ENCODE results near the gene C2CD2. TPM values are rescaled to one million over a fixed set of nuclear protein-coding genes. Genes with fewer than 3 reads are reported as not detected.

Gene C2CD2
- total RNA-seq, 1 donor from 2014 or later: 8.3 TPM

DNA sequence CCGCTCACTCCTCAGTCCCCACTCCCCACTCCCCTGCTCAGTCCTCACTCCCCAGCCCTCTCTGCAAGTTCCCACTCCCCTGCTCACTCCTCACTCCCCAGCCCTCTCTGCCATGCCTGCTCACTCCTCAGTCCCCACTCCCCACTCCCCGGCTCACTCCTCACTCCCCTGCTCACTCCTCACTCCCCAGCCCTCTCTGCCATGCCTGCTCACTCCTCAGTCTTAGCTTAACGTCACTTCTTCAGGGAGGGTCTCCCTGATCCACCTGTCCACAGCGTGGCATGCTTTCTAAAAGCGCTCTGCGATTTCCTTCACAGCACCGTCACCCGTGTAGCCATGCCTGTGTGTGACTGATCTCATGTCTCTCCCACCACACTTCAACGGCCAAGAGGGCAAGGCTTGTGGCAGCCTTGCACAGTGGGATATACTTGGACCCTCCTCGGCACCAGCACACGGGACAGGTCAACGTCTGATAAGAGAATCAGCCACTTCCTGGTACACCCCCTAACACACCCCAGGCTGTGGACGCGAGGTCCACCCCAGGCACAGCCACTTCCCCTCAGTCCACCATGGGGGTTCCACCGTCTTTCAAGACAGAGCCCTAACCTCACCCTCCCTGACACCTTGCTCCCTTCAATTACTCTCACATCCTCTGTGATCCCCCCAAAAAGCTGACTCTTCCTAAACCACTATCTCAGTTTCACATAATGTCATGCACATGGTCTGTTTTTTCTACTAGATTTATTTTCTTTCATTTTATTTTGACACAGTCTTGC lies 88.6 kb downstream of the C2CD2 start:
- no peak for DNase-seq

GRCh38 chr21:41864311-41865001 lies 89.4 kb downstream of the C2CD2 start:
- no peak for DNase-seq

- DNase-seq: no peak
These were observed 90.4 kb downstream of the C2CD2 start for GRCh38 chr21:41863439-41863740.

- DNase-seq: no peak
These were observed 91.8 kb downstream of the C2CD2 start for GRCh38 chr21:41861987-41862386.

DNA sequence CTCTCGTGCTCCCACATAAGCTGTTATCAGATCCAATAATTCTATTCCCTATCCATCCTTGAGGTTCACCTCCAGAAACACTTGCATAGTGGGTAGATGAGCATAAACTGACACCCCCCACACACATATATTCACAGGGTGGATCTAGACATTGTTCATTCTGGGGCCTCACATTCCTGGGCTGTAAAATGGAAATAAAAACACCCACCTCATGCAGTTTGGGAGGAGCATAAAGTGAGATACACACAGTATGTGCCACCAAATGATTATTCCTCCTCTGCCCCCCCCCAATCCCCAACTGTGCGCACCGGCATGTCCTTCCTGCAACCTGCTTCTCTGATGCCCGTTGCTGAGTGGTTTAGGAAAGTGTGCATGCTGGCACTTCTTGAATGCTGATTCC lies 92.6 kb downstream of the C2CD2 start:
- DNase-seq: no peak

DNA sequence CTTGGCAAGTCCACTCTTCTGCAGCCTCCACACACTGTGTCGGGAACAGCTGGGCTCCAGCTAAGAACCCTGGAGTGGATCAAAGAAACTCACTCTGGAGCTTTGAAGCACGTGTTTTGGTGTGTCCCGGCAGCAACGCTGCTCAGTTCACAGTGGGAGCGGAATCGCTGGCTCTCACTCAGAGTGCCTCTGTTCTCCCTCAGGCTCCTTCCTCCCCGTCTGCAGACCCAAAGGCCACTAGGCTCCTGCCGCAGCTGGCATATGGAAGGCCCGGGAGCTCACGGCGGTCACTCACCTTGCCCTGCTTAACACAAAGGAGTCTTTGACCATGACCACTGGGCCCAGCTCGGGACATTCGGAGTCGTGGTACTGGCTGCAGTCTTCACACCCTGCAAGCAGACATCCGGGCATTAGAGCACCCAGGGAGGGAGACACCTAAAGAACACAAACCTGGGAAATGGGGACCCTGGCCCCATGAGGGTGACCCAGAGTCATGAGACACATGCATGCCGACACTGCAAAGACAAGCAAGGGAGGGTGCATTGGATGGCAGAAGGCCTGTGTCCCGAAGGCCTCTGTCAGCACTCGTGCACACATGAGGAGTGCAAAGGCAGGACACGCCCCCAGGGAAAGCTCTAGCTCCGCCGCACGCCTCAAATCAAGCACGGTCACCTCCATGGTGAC lies 94.4 kb downstream of the C2CD2 start:
- no peak for DNase-seq

- no peak for DNase-seq
These were observed 95.1 kb downstream of the C2CD2 start for GRCh38 chr21:41858466-41859296.

- no peak for DNase-seq
These were observed 96.0 kb downstream of the C2CD2 start for GRCh38 chr21:41857771-41858300.

DNA sequence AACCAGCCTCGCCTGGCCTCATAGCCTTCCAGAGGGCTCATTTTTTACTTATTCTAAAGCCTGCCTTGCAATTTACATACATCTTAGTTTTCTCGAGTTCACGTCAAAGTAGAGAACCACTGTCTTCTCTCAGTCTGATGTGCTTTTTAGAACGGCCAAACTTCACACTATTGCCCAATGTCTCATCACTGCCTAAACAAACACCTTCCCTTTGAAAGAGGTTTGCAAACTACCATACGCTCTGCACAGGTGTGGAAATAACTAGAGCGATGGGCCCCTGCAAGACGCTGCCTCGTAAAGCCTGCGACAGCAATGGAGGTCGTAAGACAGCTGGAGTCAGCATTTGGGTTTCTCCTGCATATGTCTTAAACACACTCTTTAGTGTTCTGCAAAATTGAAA lies 97.2 kb downstream of the C2CD2 start:
- no peak for DNase-seq

DNA sequence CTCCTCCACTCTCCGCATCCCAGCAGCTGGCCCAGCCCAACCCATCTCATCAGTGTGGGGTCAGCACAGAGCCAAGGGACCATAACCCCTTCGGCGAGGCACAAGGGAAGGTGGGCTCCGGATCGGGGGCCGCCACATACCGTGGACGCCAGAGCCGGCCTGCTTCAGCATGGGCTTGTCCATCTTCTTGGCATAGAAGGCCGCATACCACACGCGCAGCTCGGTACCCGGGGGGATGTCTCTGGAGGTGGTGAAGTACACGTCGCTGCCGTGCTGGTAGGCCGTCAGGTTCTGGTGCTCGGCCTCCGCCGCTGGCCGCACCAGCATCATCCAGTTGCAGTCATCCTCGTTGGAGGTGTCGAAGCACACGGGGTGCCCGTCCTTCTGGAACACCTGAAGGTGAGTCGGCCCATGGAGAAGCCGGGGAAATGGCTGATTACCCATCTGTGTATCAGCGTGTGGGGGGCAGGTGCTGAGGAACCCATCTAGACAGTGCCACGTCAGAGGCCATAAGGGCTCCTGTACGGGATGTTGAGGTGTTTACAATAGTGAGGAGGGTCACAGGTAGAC lies 99.3 kb downstream of the C2CD2 start:
- DNase-seq: no peak

DNA sequence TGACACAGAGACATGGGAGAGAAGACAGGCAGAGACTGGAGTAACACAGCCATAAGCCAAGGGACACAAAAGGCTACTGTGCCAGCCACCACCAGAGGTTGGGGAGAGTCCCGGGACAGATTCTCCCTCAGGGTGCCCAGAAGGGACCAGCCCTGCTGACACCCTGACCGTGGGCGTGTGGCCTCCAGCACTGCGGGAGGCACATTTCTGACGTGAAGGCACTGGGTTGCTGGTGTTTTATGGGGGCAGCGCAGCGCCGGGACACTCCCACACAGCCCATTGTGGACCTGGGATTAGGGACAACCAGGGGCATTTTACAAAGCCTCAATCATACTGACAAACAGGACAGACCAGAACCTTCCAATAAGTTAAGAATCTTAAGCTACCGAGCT lies 100.9 kb downstream of the C2CD2 start:
- no peak for DNase-seq

DNA sequence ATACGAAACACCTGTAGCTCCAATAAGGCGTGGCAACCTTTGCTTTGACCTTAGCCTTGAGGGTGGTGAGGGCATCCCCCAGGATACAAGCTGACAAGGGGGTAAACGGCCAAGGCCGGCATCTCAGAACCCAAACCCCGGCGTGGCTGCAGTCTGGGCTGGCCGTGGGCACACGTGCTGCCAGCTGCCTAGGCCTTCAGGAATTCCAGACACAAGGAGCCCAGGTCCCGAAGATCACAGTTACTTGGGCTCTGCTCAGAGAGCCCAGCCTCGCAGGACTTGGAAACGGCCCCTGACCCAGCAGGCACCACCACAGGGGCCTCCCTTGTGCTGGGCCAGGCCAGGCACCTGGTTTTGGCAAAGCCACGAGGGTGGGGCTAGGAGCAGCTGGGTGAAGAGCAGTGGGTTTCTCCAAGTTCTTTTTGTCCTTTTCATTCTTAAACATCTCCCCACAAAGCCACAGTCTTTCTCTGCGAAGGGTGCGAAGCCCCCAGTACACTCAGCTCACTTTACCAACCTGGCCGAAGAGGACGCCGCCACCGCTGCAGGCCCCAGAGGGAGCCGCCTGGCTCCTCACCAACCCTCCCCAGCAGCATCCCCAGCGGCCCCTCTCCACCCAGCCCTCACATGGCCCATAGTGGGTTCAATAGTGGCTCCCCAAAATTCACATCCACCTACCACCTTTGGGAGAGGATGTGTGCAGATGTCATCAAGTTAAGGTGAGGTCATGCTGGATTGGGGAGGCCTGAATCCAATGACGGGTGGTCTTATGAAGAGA lies 101.5 kb downstream of the C2CD2 start:
- DNase-seq: no peak

GRCh38 chr21:41851090-41851790 lies 102.6 kb downstream of the C2CD2 start:
- no peak for DNase-seq

DNA sequence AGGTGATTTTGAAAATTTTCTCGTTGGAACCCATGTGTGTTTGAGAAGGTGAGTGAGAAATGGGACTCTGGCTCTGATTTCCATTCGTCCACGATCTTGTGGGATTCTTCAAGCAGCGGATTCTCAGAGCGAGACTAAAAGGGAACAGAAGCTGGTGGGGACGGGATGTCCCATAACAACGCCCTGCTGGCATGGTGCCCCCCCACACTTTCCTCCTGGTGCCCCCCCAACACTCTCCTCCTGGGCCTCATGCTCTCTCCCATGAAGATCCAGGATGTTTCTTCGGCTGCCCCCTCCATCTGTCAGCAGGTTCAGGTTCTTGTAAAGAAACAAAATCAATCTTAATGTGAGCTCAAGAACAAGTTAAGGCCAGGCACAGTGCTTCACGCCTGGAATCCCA lies 103.7 kb downstream of the C2CD2 start:
- no peak for DNase-seq

- DNase-seq: no peak
These were observed 104.7 kb downstream of the C2CD2 start for GRCh38 chr21:41848958-41849580.

DNA sequence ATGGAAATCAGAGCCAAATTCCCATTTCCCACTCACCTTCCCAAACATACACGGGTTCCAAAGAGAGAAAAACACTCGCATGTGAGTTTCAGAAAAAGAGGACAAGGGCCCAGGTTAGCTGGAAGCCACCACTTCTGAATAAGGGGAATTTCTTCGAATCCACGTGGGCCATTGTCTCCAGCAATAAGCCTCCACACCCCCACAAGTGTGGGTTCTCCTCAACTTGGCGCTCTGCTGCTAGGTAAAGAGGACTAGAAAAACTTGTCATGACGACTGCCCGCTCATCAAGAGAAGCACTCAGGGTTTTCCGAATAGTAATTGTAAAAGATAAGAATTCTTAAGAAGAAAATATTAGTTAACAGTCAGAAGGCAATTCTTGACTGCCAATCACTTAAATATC lies 105.3 kb downstream of the C2CD2 start:
- DNase-seq: no peak

DNA sequence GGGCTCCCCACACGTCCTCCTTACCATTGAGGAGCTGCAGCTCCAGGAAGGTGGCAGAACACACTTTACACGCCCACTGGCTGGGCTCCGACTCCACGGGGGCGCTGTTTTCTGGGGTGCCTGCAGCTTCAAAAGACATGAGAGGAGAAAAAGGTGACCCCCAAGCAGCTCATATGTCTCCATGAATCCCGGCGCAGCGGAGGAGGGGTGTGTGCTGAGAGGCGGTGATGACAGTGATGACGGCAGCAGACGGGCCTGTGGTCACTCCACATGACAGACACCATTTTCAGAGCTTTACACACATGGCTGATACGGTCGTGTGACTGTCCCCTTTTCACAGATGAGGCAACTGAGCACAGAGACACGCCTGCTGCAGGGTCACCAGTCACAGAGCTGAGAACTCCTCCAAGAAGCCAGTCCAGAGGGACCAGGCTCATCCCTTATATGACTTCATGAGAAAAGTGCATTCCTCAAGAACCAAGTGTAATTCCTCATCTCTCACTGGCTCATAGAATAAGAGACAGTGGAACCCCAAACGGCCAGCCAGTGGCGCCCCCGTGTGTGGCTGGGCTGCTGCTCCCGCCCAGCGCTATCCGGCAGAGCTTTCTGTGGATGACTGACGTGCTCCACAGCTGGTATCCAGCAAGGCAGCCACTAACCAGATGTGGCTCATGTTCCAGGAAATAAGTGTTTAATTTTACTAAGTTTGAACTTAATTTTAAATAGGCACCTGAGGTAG lies 106.6 kb downstream of the C2CD2 start:
- DNase-seq: no peak

GRCh38 chr21:41846536-41846935 lies 107.3 kb downstream of the C2CD2 start:
- no peak for DNase-seq

GRCh38 chr21:41846033-41846317 lies 107.8 kb downstream of the C2CD2 start:
- DNase-seq: no peak
